ENCODE measurements around the gene GPR3.

GPR3 gene

GRCh38 chr1:27368869-27369582 is 23.4 kb upstream of the GPR3 start:
- Histone ChIP-seq H3K4me3 (IDR thresholded peaks at IDR 0.05; ENCODE audit: insufficient read depth, low read depth, low read length) (no peak overlapping the region), H2AFZ (ENCODE audit: low read depth) (no peak overlapping the region), H3K4me2 (no peak overlapping the region), H3K79me2 (ENCODE audit: insufficient read depth, low read depth) (no peaks in the 10 kb centered on the region), H3K27me3 (ENCODE audit: insufficient read depth, low read depth) (no peaks in the 10 kb centered on the region), H3K27ac (no peak overlapping the region), H3K36me3 (ENCODE audit: insufficient read depth) (no peaks in the 10 kb centered on the region), H4K20me1 (ENCODE audit: insufficient read depth) (no peaks in the 10 kb centered on the region), H3K4me1 (ENCODE audit: low read depth, poor library complexity, severe bottlenecking) (peaks cover 17% of the 10 kb centered on the region), H3K9ac (no peak overlapping the region)
- no peak for TF ChIP-seq CTCF (conservative IDR thresholded peaks at IDR 0.05; ENCODE audit: low read depth, low read length)

- Histone ChIP-seq H2AFZ (ENCODE audit: low read depth) (no peak overlapping the region), H3K27me3 (ENCODE audit: insufficient read depth, low read depth) (no peaks in the 10 kb centered on the region), H3K36me3 (ENCODE audit: insufficient read depth) (no peaks in the 10 kb centered on the region), H3K27ac (no peak overlapping the region), H3K4me1 (ENCODE audit: low read depth, poor library complexity, severe bottlenecking) (peaks cover 5% of the 10 kb centered on the region), H3K9ac (no peak overlapping the region), H4K20me1 (ENCODE audit: insufficient read depth) (no peaks in the 10 kb centered on the region), H3K4me2 (no peak overlapping the region), H3K4me3 (IDR thresholded peaks at IDR 0.05; ENCODE audit: insufficient read depth, low read depth, low read length) (no peak overlapping the region), H3K79me2 (ENCODE audit: insufficient read depth, low read depth) (no peaks in the 10 kb centered on the region)
- no peak for TF ChIP-seq CTCF (conservative IDR thresholded peaks at IDR 0.05; ENCODE audit: low read depth, low read length)
Observed at GRCh38 chr1:27372022-27372807, 20.2 kb upstream of the GPR3 start.

GRCh38 chr1:27372808-27373690 is 19.4 kb upstream of the GPR3 start:
- Histone ChIP-seq H2AFZ (ENCODE audit: low read depth) (no peak overlapping the region), H3K4me1 (ENCODE audit: low read depth, poor library complexity, severe bottlenecking) (no peaks in the 10 kb centered on the region), H3K4me3 (IDR thresholded peaks at IDR 0.05; ENCODE audit: insufficient read depth, low read depth, low read length) (no peak overlapping the region), H3K79me2 (ENCODE audit: insufficient read depth, low read depth) (no peaks in the 10 kb centered on the region), H4K20me1 (ENCODE audit: insufficient read depth) (no peaks in the 10 kb centered on the region), H3K4me2 (no peak overlapping the region), H3K9ac (no peak overlapping the region), H3K27ac (no peak overlapping the region), H3K27me3 (ENCODE audit: insufficient read depth, low read depth) (no peaks in the 10 kb centered on the region), H3K36me3 (ENCODE audit: insufficient read depth) (no peaks in the 10 kb centered on the region)
- TF ChIP-seq CTCF (conservative IDR thresholded peaks at IDR 0.05; ENCODE audit: low read depth, low read length) = no peak; the same call in 1 of the 2 replicates

- H3K4me2 ChIP-seq = no peak within 1 kb of the TSS
- H3K27me3 ChIP-seq (ENCODE audit: insufficient read depth, low read depth) = no peaks in the 10 kb centered on the region
- H3K4me1 ChIP-seq (ENCODE audit: low read depth, poor library complexity, severe bottlenecking) = no peaks in the 10 kb centered on the region
- H3K9ac ChIP-seq = no peak within 1 kb of the TSS
- no peak within 1 kb of the TSS for H3K4me3 ChIP-seq (IDR thresholded peaks at IDR 0.05; ENCODE audit: insufficient read depth, low read depth, low read length)
- H2AFZ ChIP-seq (ENCODE audit: low read depth) = no peak within 1 kb of the TSS
- TF ChIP-seq CTCF (conservative IDR thresholded peaks at IDR 0.05; ENCODE audit: low read depth, low read length) = no peak
- H3K27ac ChIP-seq = no peak within 1 kb of the TSS
- H3K79me2 ChIP-seq (ENCODE audit: insufficient read depth, low read depth) = no peaks in the 10 kb centered on the region
- H4K20me1 ChIP-seq (ENCODE audit: insufficient read depth) = no peaks in the 10 kb centered on the region
- no peaks in the 10 kb centered on the region for H3K36me3 ChIP-seq (ENCODE audit: insufficient read depth)
Observed at GRCh38 chr1:27374362-27375086, 17.9 kb upstream of the GPR3 start, which contains the start of gene FCN3. FCN3 (minus strand) TSS chr1:27374824; CDS start chr1:27374818, 6 bp downstream.

All from KMS-11 (cell line).